Liver (tissue), 9 donors: ENCODE results near the gene XXYLT1. TPM values are rescaled to one million over a fixed set of nuclear protein-coding genes. Genes with fewer than 3 reads are reported as not detected.

Experiments used
- DNase-seq: peaks from one replicate; pipeline ENCODE4 v3.0.0-alpha.2; 2017; ENCODE audit warnings: low spot score
- H3K27ac ChIP-seq, 2 donors: one replicate each; pipeline ENCODE4 v1.7.0; 2013; ENCODE audit warnings: inconsistent platforms in 2 of 2, low read length in 2 of 2, control low read depth in 1 of 2, low read depth in 1 of 2, mild to moderate bottlenecking in 1 of 2
- H3K27me3 ChIP-seq, 4 donors: one replicate each; pipeline versions ENCODE4 v1.6.1 to v1.7.0; 2013; ENCODE audit warnings: low read length in 3 of 4, inconsistent platforms in 1 of 4, mild to moderate bottlenecking in 1 of 4, moderate library complexity in 1 of 4; ENCODE audit not compliant: control insufficient read depth in 4 of 4, insufficient read depth in 4 of 4
- H3K36me3 ChIP-seq, 4 donors: one replicate each; pipeline versions ENCODE4 v1.6.1 to v1.7.0; 2013; ENCODE audit warnings: low read length in 3 of 4, mild to moderate bottlenecking in 3 of 4, low read depth in 1 of 4, moderate library complexity in 1 of 4; ENCODE audit not compliant: control insufficient read depth in 4 of 4, insufficient read depth in 3 of 4
- H3K4me1 ChIP-seq, 4 donors: one replicate each; pipeline versions ENCODE4 v1.6.1 to v1.7.0; 2013; ENCODE audit warnings: low read length in 3 of 4, mild to moderate bottlenecking in 3 of 4, moderate library complexity in 1 of 4; ENCODE audit not compliant: control insufficient read depth in 4 of 4, insufficient read depth in 4 of 4
- H3K4me3 ChIP-seq, 3 donors: one replicate each; pipeline versions ENCODE4 v1.6.1 to v1.7.0; 2013; ENCODE audit warnings: low read length in 3 of 3, control low read depth in 1 of 3, low read depth in 1 of 3, mild to moderate bottlenecking in 1 of 3
- H3K9ac ChIP-seq, 2 donors: one replicate each; pipeline ENCODE4 v1.7.0; 2013; ENCODE audit warnings: low read length in 2 of 2, mild to moderate bottlenecking in 2 of 2, moderate library complexity in 2 of 2, control low read depth in 1 of 2, low read depth in 1 of 2
- H3K9me3 ChIP-seq, 4 donors: one replicate each; pipeline versions ENCODE4 v1.6.1 to v1.7.0; 2013; ENCODE audit warnings: low read length in 3 of 4; ENCODE audit not compliant: control insufficient read depth in 4 of 4
- ATF3 ChIP-seq: IDR thresholded peaks from 2 replicates; pipeline ENCODE4 v1.6.1; 2016; ENCODE audit warnings: antibody characterized with exemption
- CTCF ChIP-seq: fragments of 150-350 bp; IDR thresholded peaks from 2 replicates; pipeline ENCODE4 v1.5.1; 2017; ENCODE audit warnings: improper control_type of control experiment, low read depth, low read length; ENCODE audit not compliant: missing input control
- EGR1 ChIP-seq, 2 donors: IDR thresholded peaks; 2 replicates each; pipeline ENCODE4 v1.6.1; 2016 to 2018; ENCODE audit warnings: antibody characterized with exemption in 2 of 2, low read depth in 2 of 2
- FOXA1 ChIP-seq: IDR thresholded peaks from 2 replicates; pipeline ENCODE4 v1.6.1; 2016; ENCODE audit warnings: antibody characterized with exemption
- FOXA2 ChIP-seq: IDR thresholded peaks from 2 replicates; pipeline ENCODE4 v1.6.1; 2016; ENCODE audit warnings: antibody characterized with exemption
- GABPA ChIP-seq, 2 donors: IDR thresholded peaks in 1 of 2; conservative IDR thresholded peaks in 1 of 2; 2 replicates each; pipeline ENCODE4 v1.6.1; 2016; ENCODE audit warnings: antibody characterized with exemption in 2 of 2, mild to moderate bottlenecking in 1 of 2, moderate library complexity in 1 of 2
- HNF4A ChIP-seq, 2 donors: conservative IDR thresholded peaks; 2 replicates each; pipeline ENCODE4 v1.6.1; 2016; ENCODE audit warnings: antibody characterized with exemption in 2 of 2, mild to moderate bottlenecking in 2 of 2
- HNF4G ChIP-seq: IDR thresholded peaks from 2 replicates; pipeline ENCODE4 v1.6.1; 2016; ENCODE audit warnings: antibody characterized with exemption
- JUND ChIP-seq, 2 donors: IDR thresholded peaks; 2 replicates each; pipeline ENCODE4 v1.6.1; 2016; ENCODE audit warnings: antibody characterized with exemption in 2 of 2
- MAX ChIP-seq: IDR thresholded peaks from 2 replicates; pipeline ENCODE4 v1.6.1; 2016; ENCODE audit warnings: antibody characterized with exemption
- NR2F2 ChIP-seq: IDR thresholded peaks from 2 replicates; pipeline ENCODE4 v1.6.1; 2016; ENCODE audit warnings: antibody characterized with exemption
- RAD21 ChIP-seq, 2 donors: IDR thresholded peaks; 2 replicates each; pipeline ENCODE4 v1.6.1; 2016; ENCODE audit warnings: antibody characterized with exemption in 2 of 2, mild to moderate bottlenecking in 2 of 2
- RXRA ChIP-seq, 2 donors: IDR thresholded peaks; 2 replicates each; pipeline ENCODE4 v1.6.1; 2017 to 2018; ENCODE audit warnings: antibody characterized with exemption in 2 of 2, mild to moderate bottlenecking in 1 of 2
- SP1 ChIP-seq: IDR thresholded peaks from 2 replicates; pipeline ENCODE4 v1.6.1; 2018; ENCODE audit warnings: antibody characterized with exemption, mild to moderate bottlenecking
- TAF1 ChIP-seq: conservative IDR thresholded peaks from 2 replicates; pipeline ENCODE4 v1.6.1; 2016; ENCODE audit warnings: antibody characterized with exemption, mild to moderate bottlenecking
- YY1 ChIP-seq: IDR thresholded peaks from 2 replicates; pipeline ENCODE4 v1.6.1; 2016; ENCODE audit warnings: antibody characterized with exemption, mild to moderate bottlenecking
- ZBTB33 ChIP-seq: IDR thresholded peaks from 2 replicates; pipeline ENCODE4 v1.6.1; 2016; ENCODE audit warnings: antibody characterized with exemption
- WGBS: extraction: QIAGEN DNeasy Blood & Tissue Kit; methylation state at CpG from one replicate; pipeline ENCODE4 v1.1.7; 2013; 5-methylcytosine and 5-hydroxymethylcytosine counted together
- polyA plus RNA-seq, 2 donors: library from polyadenylated mRNA; stranded (reverse) in 1 of 2; unstranded in 1 of 2; fragments of 200-250 nt in 1 of 2; fragments of >200 nt in 1 of 2; fragmentation: Nextera tagmentation in 1 of 2; extraction: Ambion mirVana in 1 of 2; gene quantifications; one replicate each; pipeline versions ENCODE4 v1.2.1 to v1.2.3, GENCODE V29; 2013 to 2015
- total RNA-seq, 2 donors: library from RNA; depleted of rRNA; stranded (reverse); fragments of >200 nt; gene quantifications; one replicate each; pipeline ENCODE4 v1.2.3, GENCODE V29; 2014
- TF ChIP-seq, protein P1 (sequence below): IDR thresholded peaks from 2 replicates; pipeline ENCODE4 v1.6.1; 2016; ENCODE audit warnings: antibody characterized with exemption, mild to moderate bottlenecking
- donor health status: healthy.
- donor health status: healthy.
- donor health status: healthy.
- donor health status: healthy.
- donor health status: healthy.

Gene XXYLT1
- total and polyA plus RNA-seq, 4 donors: 0.93 to 7.6 (median 2.8) TPM

DNA sequence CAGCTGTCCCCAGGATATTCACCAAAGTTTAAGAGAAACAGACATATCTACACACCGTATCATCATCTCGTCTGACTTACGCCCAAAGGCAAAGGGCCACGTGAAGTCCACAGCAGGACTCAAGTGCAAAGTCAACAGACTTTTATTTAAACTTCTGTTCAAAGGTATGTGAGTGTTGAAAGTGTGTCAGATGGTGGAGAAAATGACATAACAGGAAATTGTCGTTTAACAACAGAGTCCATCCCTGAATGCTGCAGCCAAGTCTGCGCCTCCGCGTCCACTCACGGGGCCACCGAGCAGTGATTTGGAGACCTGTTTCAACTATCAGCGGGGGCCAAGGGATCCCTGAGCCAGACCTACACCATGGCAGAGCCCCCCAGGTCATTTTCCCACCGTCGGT is 165.6 kb downstream of the XXYLT1 start:
- Histone ChIP-seq H3K9me3 (no peaks in the 10 kb centered on the region), H3K4me1 (peaks cover 1 to 29% (median 13%) of the 10 kb centered on the region in 4 donors), H3K9ac (peak overlapping the region; percentile 41 to 62), H3K27ac (peak overlapping the region; percentile 53 to 77), H3K4me3 (peak overlapping the region in 1 of 3 donors; percentile 6), H3K36me3 (no peaks in the 10 kb centered on the region), H3K27me3 (no peaks in the 10 kb centered on the region)
- DNase-seq: no peak
- WGBS: 38% methylated on average over 13 of the region's 13 CpGs
- peak; percentile 76 for TF ChIP-seq YY1
- peak; percentile 89 for TF ChIP-seq FOXA1
- peak; percentile 94 for TF ChIP-seq ZBTB33
- TF ChIP-seq EGR1 (IDR thresholded peaks at IDR 0.05; ENCODE audit: low read depth in 2 of 2): peak; percentile 35 to 93
- TF ChIP-seq GABPA (IDR thresholded peaks at IDR 0.05 in 1 of 2, conservative IDR thresholded peaks at IDR 0.05 in 1 of 2): peak in 1 of 2 donors; percentile 81
- TF ChIP-seq ATF3: no peak
- no peak for TF ChIP-seq CTCF
- peak; percentile 64 to 65 for TF ChIP-seq RAD21 (IDR thresholded peaks at IDR 0.05)
- peak; percentile 89 for TF ChIP-seq HNF4G
- no peak for TF ChIP-seq NR2F2
- TF ChIP-seq HNF4A (conservative IDR thresholded peaks at IDR 0.05): peak; percentile 96 to 98
- TF ChIP-seq, protein P1, sequence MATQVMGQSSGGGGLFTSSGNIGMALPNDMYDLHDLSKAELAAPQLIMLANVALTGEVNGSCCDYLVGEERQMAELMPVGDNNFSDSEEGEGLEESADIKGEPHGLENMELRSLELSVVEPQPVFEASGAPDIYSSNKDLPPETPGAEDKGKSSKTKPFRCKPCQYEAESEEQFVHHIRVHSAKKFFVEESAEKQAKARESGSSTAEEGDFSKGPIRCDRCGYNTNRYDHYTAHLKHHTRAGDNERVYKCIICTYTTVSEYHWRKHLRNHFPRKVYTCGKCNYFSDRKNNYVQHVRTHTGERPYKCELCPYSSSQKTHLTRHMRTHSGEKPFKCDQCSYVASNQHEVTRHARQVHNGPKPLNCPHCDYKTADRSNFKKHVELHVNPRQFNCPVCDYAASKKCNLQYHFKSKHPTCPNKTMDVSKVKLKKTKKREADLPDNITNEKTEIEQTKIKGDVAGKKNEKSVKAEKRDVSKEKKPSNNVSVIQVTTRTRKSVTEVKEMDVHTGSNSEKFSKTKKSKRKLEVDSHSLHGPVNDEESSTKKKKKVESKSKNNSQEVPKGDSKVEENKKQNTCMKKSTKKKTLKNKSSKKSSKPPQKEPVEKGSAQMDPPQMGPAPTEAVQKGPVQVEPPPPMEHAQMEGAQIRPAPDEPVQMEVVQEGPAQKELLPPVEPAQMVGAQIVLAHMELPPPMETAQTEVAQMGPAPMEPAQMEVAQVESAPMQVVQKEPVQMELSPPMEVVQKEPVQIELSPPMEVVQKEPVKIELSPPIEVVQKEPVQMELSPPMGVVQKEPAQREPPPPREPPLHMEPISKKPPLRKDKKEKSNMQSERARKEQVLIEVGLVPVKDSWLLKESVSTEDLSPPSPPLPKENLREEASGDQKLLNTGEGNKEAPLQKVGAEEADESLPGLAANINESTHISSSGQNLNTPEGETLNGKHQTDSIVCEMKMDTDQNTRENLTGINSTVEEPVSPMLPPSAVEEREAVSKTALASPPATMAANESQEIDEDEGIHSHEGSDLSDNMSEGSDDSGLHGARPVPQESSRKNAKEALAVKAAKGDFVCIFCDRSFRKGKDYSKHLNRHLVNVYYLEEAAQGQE: peak; percentile 46
- no peak for TF ChIP-seq TAF1
- peak in 1 of 2 donors; percentile 94 for TF ChIP-seq JUND (IDR thresholded peaks at IDR 0.05)
- peak; percentile 94 for TF ChIP-seq FOXA2
- TF ChIP-seq MAX: peak; percentile 97
- TF ChIP-seq RXRA (IDR thresholded peaks at IDR 0.05): peak; percentile 75 to 94
- peak; percentile 81 for TF ChIP-seq SP1
